ENCODE data around the gene CDK18. TPM values are rescaled to one million over a fixed set of nuclear protein-coding genes. Genes with fewer than 3 reads are reported as not detected.
A peak's percentile ranks its signal among the peaks of the same experiment; 100 is the strongest.

CDK18 gene
- 10 to 100 TPM in 2 of 4 donors, 1 to 10 TPM in 2; 4.1 to 28.2 (median 8.5) TPM for total RNA-seq

DNA sequence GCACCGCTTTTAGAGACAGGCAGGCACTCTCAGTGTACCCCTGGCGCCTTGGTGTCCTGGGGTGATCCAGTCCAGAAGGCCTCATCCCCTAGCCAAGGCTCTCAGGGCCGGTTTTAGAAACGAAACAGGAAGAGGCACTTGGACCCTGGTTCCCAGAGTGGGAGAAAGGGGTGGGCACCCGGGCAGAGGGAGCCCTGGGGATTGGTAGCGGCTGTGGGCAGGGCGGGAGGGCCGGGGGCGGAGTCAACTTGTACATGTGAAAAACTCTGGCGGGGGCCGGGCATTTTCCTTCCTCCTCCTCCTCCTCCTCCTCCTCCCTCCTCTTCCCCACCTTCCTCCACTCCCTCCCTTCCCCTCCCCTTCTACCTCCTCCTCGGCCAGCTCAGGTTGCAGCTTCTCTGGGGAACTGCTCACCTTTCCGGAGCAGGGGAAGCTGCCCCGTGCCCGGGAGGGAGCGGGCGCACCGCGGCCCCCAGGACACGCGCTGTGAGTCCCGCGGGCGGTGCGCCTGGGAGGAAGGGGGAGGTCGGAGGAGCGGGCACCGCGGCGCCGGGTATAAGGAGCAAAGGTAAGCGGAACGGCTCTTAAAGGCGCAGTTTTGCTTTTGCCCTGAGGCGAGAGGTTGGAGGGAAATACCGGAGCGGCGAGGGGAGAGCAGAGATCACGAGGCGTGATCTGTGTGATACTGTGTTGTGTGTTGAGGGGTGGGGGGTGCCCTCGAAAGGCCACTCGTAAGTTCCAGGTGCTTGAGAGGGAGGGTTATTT, at the start of gene CDK18:
CDK18 (plus strand) TSS at position 359 of the 765 bp plus-strand sequence. CDS start 18,499 bp downstream, outside the sequence.
- Histone ChIP-seq H3K27ac (peak within 1 kb of the TSS; percentile 77 to 79), H3K4me1 (peaks cover 0 to 5% of the 10 kb centered on the region in 2 donors), H3K4me3 (peak within 1 kb of the TSS; percentile 64 to 90), H3K27me3 (no peaks in the 10 kb centered on the region), H3K9me3 (no peaks in the 10 kb centered on the region), H3K36me3 (no peaks in the 10 kb centered on the region)
- intact Hi-C loops (cut with DNase I; ENCODE audit: low total_unique reads): no loop called here
- TF ChIP-seq, protein P1, sequence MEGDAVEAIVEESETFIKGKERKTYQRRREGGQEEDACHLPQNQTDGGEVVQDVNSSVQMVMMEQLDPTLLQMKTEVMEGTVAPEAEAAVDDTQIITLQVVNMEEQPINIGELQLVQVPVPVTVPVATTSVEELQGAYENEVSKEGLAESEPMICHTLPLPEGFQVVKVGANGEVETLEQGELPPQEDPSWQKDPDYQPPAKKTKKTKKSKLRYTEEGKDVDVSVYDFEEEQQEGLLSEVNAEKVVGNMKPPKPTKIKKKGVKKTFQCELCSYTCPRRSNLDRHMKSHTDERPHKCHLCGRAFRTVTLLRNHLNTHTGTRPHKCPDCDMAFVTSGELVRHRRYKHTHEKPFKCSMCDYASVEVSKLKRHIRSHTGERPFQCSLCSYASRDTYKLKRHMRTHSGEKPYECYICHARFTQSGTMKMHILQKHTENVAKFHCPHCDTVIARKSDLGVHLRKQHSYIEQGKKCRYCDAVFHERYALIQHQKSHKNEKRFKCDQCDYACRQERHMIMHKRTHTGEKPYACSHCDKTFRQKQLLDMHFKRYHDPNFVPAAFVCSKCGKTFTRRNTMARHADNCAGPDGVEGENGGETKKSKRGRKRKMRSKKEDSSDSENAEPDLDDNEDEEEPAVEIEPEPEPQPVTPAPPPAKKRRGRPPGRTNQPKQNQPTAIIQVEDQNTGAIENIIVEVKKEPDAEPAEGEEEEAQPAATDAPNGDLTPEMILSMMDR (IDR thresholded peaks at IDR 0.05): peak in 1 of 4 experiments; percentile 3
- TF ChIP-seq POLR2A (IDR thresholded peaks at IDR 0.05): peak in 1 of 2 donors; percentile 32
- DNase-seq: peak; percentile 69 to 76

DNA sequence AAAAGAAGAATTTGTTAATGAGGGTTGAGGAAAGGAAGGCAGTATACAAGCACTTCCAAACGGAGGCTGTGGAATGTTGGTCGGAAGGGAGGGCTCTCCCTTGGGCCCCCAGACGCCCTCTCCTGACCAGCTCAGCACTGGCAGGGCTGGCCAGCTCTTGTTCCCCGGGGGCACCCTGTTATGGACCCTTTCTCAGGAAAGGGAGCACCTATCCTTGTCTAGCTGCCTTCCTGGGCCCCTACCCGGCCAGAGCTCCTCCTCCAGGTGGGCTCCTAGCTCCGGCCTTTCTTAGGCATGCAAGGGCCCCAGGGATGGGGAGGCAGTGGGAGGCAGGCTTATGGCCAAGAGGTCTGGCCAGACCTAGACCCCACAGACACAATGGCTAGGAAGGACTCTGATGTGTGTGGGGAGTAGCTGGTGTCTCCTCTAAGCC, 49.5 kb upstream of the CDK18 start:
- Histone ChIP-seq H3K4me1 (peaks cover 0 to 15% of the 10 kb centered on the region in 2 donors), H3K36me3 (no peaks in the 10 kb centered on the region), H3K9me3 (no peaks in the 10 kb centered on the region), H3K27me3 (peaks cover 7 to 32% of the 10 kb centered on the region in 2 donors), H3K4me3 (no peak overlapping the region), H3K27ac (no peak overlapping the region)
- DNase-seq: no peak
- TF ChIP-seq, protein P1 (IDR thresholded peaks at IDR 0.05): no peak
- no peak for TF ChIP-seq POLR2A (IDR thresholded peaks at IDR 0.05)
- intact Hi-C loops (cut with DNase I; ENCODE audit: low total_unique reads): no loop called here

DNA sequence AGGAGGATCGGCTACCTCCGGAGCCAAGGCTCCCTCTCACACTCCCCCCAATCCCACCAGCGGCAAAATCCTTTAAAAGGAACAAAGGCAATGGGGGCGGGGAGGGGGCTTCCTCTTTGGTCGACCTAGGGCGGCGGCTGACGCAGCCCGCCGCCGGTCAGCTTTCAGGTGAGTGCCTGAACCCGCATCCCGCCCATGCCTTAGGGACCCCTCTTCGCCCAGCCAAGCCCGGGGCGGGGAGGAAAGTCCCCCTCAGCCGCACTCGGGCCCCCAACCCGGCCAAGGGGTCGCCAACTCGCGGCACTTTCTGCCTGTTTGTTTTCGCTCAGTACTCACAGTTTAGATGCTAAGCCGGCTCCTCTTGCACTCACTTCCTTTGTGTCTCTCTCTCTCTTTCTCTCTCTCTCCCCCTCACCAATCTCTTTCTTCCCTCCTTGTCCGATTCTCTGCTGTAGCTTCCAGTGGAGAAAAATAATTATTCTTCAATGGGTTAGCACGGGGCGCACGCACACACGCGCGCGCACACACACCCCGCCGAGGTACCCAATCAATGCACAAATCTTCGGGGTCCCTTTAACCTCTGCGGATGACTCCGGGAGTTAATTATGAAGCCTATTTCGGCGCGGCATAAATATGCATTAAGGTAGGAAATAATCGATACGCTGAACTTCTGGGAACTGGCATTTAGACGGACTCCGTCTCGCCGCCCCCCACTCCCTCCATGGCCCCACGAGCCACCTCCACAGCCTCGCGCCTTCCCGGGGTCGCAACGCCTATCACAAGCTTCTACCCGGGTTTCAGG, 48.7 kb upstream of the CDK18 start, which contains the start of gene BLACAT1:
BLACAT1 (minus strand) TSS at position 465 of the 802 bp plus-strand sequence.
- no peaks in the 10 kb centered on the region for H3K9me3 ChIP-seq
- H3K27me3 ChIP-seq: peaks cover 7 to 32% of the 10 kb centered on the region in 2 donors
- no peak within 1 kb of the TSS for H3K4me3 ChIP-seq
- no peak within 1 kb of the TSS for H3K27ac ChIP-seq
- DNase-seq: no peak
- no peak for TF ChIP-seq POLR2A (IDR thresholded peaks at IDR 0.05)
- TF ChIP-seq, protein P1 (IDR thresholded peaks at IDR 0.05): no peak
- intact Hi-C loops (cut with DNase I; ENCODE audit: low total_unique reads): no loop called here
- no peaks in the 10 kb centered on the region for H3K36me3 ChIP-seq
- peaks cover 0 to 15% of the 10 kb centered on the region in 2 donors for H3K4me1 ChIP-seq

DNA sequence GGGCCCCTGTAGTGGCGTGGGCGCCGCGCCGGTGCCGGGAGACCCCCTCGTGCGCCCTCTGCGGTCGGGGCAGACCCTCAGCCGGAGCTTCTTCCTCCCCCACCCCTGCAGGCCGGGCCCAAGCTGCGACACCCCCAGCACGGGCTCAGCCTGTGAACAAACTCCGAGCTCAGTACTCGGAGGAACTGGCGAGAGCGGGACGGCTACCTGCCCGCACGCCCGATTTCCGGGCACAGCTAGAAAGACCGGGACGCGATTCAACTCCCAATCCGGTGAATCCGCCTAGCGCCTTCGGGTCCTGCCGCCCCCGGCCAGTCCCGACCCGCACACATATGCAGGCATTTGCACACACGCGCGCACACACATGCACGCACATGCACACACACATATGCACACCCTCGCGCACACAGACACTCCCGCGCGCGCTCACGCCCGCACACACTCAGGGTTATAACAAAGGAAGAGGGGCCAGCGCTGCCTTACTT, 48.0 kb upstream of the CDK18 start:
- Histone ChIP-seq H3K4me3 (no peak overlapping the region), H3K4me1 (peaks cover 0 to 15% of the 10 kb centered on the region in 2 donors), H3K27ac (no peak overlapping the region), H3K27me3 (peaks cover 7 to 32% of the 10 kb centered on the region in 2 donors), H3K9me3 (no peaks in the 10 kb centered on the region), H3K36me3 (no peaks in the 10 kb centered on the region)
- no peak for DNase-seq
- intact Hi-C loops (cut with DNase I; ENCODE audit: low total_unique reads): no loop called here
- TF ChIP-seq, protein P1 (IDR thresholded peaks at IDR 0.05): no peak
- TF ChIP-seq POLR2A (IDR thresholded peaks at IDR 0.05): no peak

Measured in uterus (tissue), 4 donors.